CD4-positive, CD25-positive, alpha-beta regulatory T cell (primary cell): ENCODE results near the gene KCND3. TPM values are rescaled to one million over a fixed set of nuclear protein-coding genes. Genes with fewer than 3 reads are reported as not detected.

Source experiments
- ATAC-seq, 2 donors: fragments of 150-1000 bp; cut with Tn5 transposase; one replicate each; pipeline ENCODE4 v1.10.0; 2021; ENCODE audit warnings: low read depth in 2 of 2, moderate number of reproducible peaks in 2 of 2, moderate library complexity in 1 of 2
- DNase-seq, 3 donors: peaks; one replicate each; pipeline versions ENCODE4 v3.0.0 to v3.0.0-alpha.2; 2012 to 2022; ENCODE audit warnings: mixed read lengths in 1 of 3
- H3K27ac ChIP-seq: one replicate; pipeline ENCODE4 v1.7.0; 2013; ENCODE audit warnings: mild to moderate bottlenecking, low read length; ENCODE audit not compliant: insufficient read depth, poor library complexity, severe bottlenecking
- H3K27me3 ChIP-seq: one replicate; pipeline ENCODE4 v1.7.0; 2013; ENCODE audit warnings: low read length; ENCODE audit not compliant: control insufficient read depth, insufficient read depth
- H3K36me3 ChIP-seq: one replicate; pipeline ENCODE4 v1.7.0; 2013; ENCODE audit warnings: mild to moderate bottlenecking, low read length, moderate library complexity; ENCODE audit not compliant: control insufficient read depth, insufficient read depth
- H3K4me1 ChIP-seq: 2 replicates; pipeline ENCODE4 v1.7.0; 2013; ENCODE audit warnings: mild to moderate bottlenecking, low read length; ENCODE audit not compliant: insufficient read depth, control insufficient read depth, poor library complexity, severe bottlenecking
- H3K4me3 ChIP-seq: one replicate; pipeline ENCODE4 v1.7.0; 2013; ENCODE audit warnings: low read depth, mild to moderate bottlenecking, low read length, moderate library complexity
- H3K9me3 ChIP-seq, 2 experiments: 1 replicate in 1 of 2; 2 replicates in 1 of 2; pipeline ENCODE4 v1.7.0; 2013; ENCODE audit warnings: low read length in 2 of 2, mild to moderate bottlenecking in 1 of 2, moderate library complexity in 1 of 2; ENCODE audit not compliant: control insufficient read depth in 2 of 2
- H3K27ac Mint-ChIP-seq, 3 donors: one replicate each; pipeline ENCODE4 v1.8.0; 2020 to 2022; ENCODE audit warnings: mild to moderate bottlenecking in 3 of 3, mixed read lengths in 3 of 3, moderate library complexity in 2 of 3
- H3K27me3 Mint-ChIP-seq: one replicate; pipeline ENCODE4 v1.8.0; 2022; ENCODE audit warnings: mild to moderate bottlenecking, mixed read lengths
- H3K36me3 Mint-ChIP-seq: one replicate; pipeline ENCODE4 v1.8.0; 2020; ENCODE audit warnings: mixed read lengths
- H3K4me1 Mint-ChIP-seq, 4 donors: one replicate each; pipeline ENCODE4 v1.8.0; 2020 to 2022; ENCODE audit warnings: mixed read lengths in 4 of 4, mild to moderate bottlenecking in 1 of 4
- H3K4me3 Mint-ChIP-seq, 4 donors: one replicate each; pipeline ENCODE4 v1.8.0; 2020 to 2022; ENCODE audit warnings: mild to moderate bottlenecking in 4 of 4, mixed read lengths in 4 of 4, moderate library complexity in 3 of 4
- H3K9me3 Mint-ChIP-seq, 7 donors: one replicate each; pipeline ENCODE4 v1.8.0; 2020 to 2022; ENCODE audit warnings: mixed read lengths in 7 of 7, mild to moderate bottlenecking in 3 of 7, moderate library complexity in 2 of 7
- polyA plus RNA-seq, 4 donors: library from polyadenylated mRNA; unstranded; fragments of 300-500 nt; fragmentation: Illumina TruSeq; gene quantifications; one replicate each; pipeline ENCODE4 v1.2.3, GENCODE V29; 2021
- total RNA-seq: library from RNA; stranded (reverse); gene quantifications from one replicate; pipeline ENCODE4 v1.2.3, GENCODE V29; 2022

The KCND3 gene
- total and polyA plus RNA-seq, 5 donors from 2014 or later, result 0.02 to 0.10 (median 0.07) TPM; not detected in 2

DNA sequence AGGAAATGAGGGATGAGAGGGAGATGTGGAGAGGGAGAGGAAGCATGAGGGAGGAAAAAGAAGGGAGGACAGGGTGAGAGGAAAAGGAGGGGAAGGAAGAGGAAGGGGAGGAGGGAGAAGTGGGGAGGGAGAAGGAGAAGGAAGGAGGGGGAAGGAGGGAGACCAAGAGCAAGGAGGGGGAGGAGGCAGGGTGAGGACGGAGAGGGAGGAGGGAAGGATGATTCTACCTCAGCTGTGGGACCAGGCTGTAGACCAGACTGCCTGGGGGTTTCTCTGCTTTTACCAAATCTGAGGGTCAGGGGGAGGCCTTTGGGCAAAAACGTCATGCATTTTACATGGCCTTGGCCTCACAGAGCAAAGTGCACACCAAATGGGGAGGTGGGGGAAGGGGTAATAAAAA, 94.5 kb downstream of the KCND3 start:
- no peaks in the 10 kb centered on the region for H3K36me3 Mint-ChIP-seq
- Histone ChIP-seq H3K9me3 (no peaks in the 10 kb centered on the region), H3K36me3 (no peaks in the 10 kb centered on the region), H3K4me1 (no peaks in the 10 kb centered on the region), H3K27ac (no peak overlapping the region), H3K27me3 (peaks cover 2% of the 10 kb centered on the region), H3K4me3 (no peak overlapping the region)
- H3K27me3 Mint-ChIP-seq, result peaks cover 5% of the 10 kb centered on the region
- DNase-seq, result no peak
- H3K4me3 Mint-ChIP-seq, result no peak overlapping the region
- no peak overlapping the region for H3K27ac Mint-ChIP-seq
- peaks cover 0 to 2% (median 0%) of the 10 kb centered on the region in 7 donors for H3K9me3 Mint-ChIP-seq
- no peak for ATAC-seq
- no peaks in the 10 kb centered on the region for H3K4me1 Mint-ChIP-seq

DNA sequence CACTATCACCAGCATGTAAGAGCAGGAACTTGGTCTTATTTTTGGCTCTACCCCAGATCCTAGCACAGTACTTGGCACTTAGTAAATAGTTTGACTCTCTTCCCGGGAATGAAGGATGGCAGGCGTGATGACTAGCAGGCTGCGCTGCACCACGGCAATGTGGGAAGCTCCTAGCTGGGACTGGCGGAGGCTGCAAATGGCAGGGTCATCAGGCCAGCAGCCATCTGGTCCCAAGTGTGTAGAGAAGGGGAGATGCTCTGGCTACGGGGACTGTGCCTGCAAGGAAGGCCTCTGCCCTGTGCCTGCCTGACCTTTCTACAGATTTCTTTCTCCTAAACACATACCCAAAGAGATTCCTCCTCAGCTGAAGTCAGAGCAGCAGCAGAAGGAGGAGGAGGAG, 95.0 kb downstream of the KCND3 start:
- Mint-ChIP-seq H3K4me1 (no peaks in the 10 kb centered on the region), H3K27me3 (peaks cover under 1% of the 10 kb centered on the region), H3K4me3 (no peak overlapping the region), H3K9me3 (peaks cover 0 to 2% (median 0%) of the 10 kb centered on the region in 7 donors), H3K36me3 (no peaks in the 10 kb centered on the region), H3K27ac (no peak overlapping the region)
- no peak for DNase-seq
- no peaks in the 10 kb centered on the region for H3K4me1 ChIP-seq
- ATAC-seq, result no peak
- no peak overlapping the region for H3K4me3 ChIP-seq
- no peak overlapping the region for H3K27ac ChIP-seq
- no peaks in the 10 kb centered on the region for H3K9me3 ChIP-seq
- H3K27me3 ChIP-seq, result peaks cover 2% of the 10 kb centered on the region
- no peaks in the 10 kb centered on the region for H3K36me3 ChIP-seq

DNA sequence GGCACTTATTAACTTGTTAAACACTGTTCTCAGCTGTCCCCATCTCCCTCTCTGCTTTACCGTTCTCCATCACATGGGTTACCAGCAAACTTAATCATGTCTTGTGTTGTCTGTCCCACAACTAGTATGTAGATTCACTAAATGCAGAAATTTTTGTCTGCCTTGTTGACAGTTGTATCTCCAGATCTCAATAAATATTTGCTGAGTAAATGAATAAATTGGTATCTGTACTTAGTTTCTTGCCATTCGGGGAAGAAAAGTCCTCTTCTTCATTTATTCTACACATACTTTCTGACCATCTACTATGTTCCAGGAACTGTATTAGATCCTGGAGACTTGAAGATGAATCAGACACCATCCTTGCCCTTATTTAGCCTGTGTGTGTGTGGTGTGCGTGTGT, 97.9 kb downstream of the KCND3 start:
- Histone ChIP-seq H3K4me3 (no peak overlapping the region), H3K9me3 (no peaks in the 10 kb centered on the region), H3K4me1 (no peaks in the 10 kb centered on the region), H3K27me3 (no peaks in the 10 kb centered on the region), H3K27ac (no peak overlapping the region), H3K36me3 (no peaks in the 10 kb centered on the region)
- Mint-ChIP-seq H3K9me3 (no peaks in the 10 kb centered on the region), H3K36me3 (no peaks in the 10 kb centered on the region), H3K27ac (no peak overlapping the region), H3K4me3 (no peak overlapping the region), H3K27me3 (peaks cover 10% of the 10 kb centered on the region), H3K4me1 (no peaks in the 10 kb centered on the region)
- DNase-seq (no peak), ATAC-seq (no peak)

DNA sequence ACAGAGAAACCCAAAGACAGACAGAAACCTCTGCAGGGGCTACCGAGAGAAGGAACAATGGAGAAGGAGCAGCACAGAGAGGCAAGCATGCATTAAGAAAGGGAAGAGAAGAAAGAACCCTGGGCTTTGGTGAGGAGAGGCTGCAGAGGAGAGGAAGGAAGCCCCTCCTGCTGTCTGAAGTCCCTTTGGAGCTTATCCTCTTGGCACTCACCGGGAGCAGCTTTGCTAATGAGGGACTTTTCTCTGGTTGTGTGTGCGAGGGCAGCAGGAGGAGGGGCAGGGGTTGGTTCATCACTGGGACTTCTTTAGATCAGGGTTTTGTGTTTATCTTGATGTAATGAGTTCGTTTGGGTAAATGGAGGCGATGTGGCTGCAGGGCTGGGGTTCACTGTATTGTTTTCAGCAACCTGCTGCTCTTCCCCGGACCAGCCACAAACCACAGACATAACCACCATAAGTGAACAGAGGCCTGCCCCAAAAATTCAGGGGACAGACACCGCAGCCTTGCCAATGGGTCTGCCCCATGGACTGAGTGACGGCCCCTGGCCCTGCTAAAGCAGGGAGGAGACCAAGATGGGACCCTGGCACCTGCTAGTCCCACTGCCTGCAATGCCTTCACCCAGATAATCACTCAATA, 100.6 kb downstream of the KCND3 start:
- Mint-ChIP-seq H3K4me3 (no peak overlapping the region), H3K27ac (no peak overlapping the region), H3K36me3 (no peaks in the 10 kb centered on the region), H3K9me3 (no peaks in the 10 kb centered on the region), H3K4me1 (no peaks in the 10 kb centered on the region), H3K27me3 (peaks cover 27% of the 10 kb centered on the region)
- Histone ChIP-seq H3K27ac (no peak overlapping the region), H3K4me1 (no peaks in the 10 kb centered on the region), H3K9me3 (no peaks in the 10 kb centered on the region), H3K4me3 (no peak overlapping the region), H3K36me3 (no peaks in the 10 kb centered on the region), H3K27me3 (no peaks in the 10 kb centered on the region)
- no peak for ATAC-seq
- no peak for DNase-seq

DNA sequence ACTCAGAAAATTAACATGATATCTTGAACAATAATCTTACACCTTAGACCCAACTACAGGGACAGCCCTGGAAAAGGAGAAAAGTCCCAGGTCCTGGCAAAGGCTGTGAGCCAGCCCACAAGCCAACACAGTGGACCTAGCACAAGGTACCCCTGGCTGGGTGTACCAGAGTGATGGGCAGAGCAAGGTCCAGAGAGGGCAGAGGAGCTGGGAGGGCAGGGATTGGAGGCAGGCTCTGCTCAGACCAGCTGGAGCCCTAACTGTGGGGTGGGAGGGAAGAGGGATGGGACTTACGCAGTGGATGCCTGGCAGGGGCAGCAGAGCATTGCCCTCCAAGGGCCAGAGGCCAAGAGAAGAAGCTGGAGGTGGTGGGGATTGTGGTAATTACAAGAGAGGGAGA, 101.6 kb downstream of the KCND3 start:
- H3K4me3 ChIP-seq, result no peak overlapping the region
- peaks cover 0 to 1% (median 0%) of the 10 kb centered on the region in 7 donors for H3K9me3 Mint-ChIP-seq
- no peaks in the 10 kb centered on the region for H3K4me1 ChIP-seq
- no peak overlapping the region for H3K4me3 Mint-ChIP-seq
- H3K9me3 ChIP-seq, result no peaks in the 10 kb centered on the region
- H3K27ac ChIP-seq, result no peak overlapping the region
- H3K4me1 Mint-ChIP-seq, result no peaks in the 10 kb centered on the region
- H3K27ac Mint-ChIP-seq, result no peak overlapping the region
- no peaks in the 10 kb centered on the region for H3K27me3 ChIP-seq
- no peaks in the 10 kb centered on the region for H3K36me3 Mint-ChIP-seq
- H3K36me3 ChIP-seq, result no peaks in the 10 kb centered on the region
- ATAC-seq (no peak), DNase-seq (no peak)
- H3K27me3 Mint-ChIP-seq, result peaks cover 27% of the 10 kb centered on the region

DNA sequence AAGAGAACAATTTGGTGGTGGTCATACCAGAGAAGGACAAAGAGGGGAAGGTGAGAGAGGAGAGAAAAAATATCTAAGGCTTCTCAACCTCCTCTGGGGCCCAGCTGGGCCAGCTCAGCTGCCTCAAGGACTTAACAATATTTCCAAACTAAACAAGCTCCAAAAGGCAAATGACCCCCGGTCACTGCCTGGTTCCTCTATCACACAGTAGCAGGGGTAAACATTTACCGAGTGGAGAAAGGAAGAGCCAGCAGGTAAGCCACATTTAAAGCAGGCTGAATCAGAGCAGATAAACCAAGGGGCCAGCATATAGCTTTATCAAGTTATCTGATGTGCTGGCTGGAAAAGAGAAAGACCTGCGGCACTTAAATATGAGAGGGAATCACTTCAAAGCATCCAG, 102.1 kb downstream of the KCND3 start:
- Mint-ChIP-seq H3K9me3 (peaks cover 0 to 2% (median 0%) of the 10 kb centered on the region in 7 donors), H3K27ac (no peak overlapping the region), H3K36me3 (no peaks in the 10 kb centered on the region), H3K4me1 (no peaks in the 10 kb centered on the region), H3K4me3 (no peak overlapping the region), H3K27me3 (peaks cover 30% of the 10 kb centered on the region)
- DNase-seq (no peak), ATAC-seq (no peak)
- Histone ChIP-seq H3K27me3 (no peaks in the 10 kb centered on the region), H3K4me1 (no peaks in the 10 kb centered on the region), H3K36me3 (no peaks in the 10 kb centered on the region), H3K4me3 (no peak overlapping the region), H3K27ac (no peak overlapping the region), H3K9me3 (no peaks in the 10 kb centered on the region)

DNA sequence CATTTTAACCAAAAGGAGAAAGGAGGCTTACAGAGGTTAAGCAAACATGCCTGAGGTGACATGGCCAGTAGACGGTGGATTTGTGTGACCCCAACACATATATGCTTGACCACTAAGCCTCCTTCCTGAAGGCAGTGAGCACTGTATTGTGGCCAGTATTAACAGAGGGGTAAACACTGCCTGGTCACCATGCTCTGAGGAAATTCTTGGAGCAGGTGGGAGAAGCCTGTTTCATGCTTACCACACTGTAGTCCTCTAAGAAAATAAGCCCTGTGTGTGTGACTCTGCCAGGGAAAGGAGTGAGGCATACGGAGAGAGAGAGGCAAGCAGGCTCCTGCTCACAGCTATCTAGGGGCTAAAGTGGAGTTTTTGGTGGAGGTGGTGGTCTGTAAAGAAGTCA, 102.7 kb downstream of the KCND3 start:
- no peak overlapping the region for H3K27ac Mint-ChIP-seq
- no peak for ATAC-seq
- no peak overlapping the region for H3K4me3 ChIP-seq
- no peaks in the 10 kb centered on the region for H3K27me3 ChIP-seq
- H3K4me1 Mint-ChIP-seq, result no peaks in the 10 kb centered on the region
- no peak overlapping the region for H3K27ac ChIP-seq
- DNase-seq, result no peak
- no peaks in the 10 kb centered on the region for H3K36me3 ChIP-seq
- peaks cover 32% of the 10 kb centered on the region for H3K27me3 Mint-ChIP-seq
- no peaks in the 10 kb centered on the region for H3K9me3 ChIP-seq
- peaks cover 0 to 2% (median 0%) of the 10 kb centered on the region in 7 donors for H3K9me3 Mint-ChIP-seq
- no peaks in the 10 kb centered on the region for H3K36me3 Mint-ChIP-seq
- no peak overlapping the region for H3K4me3 Mint-ChIP-seq
- no peaks in the 10 kb centered on the region for H3K4me1 ChIP-seq

DNA sequence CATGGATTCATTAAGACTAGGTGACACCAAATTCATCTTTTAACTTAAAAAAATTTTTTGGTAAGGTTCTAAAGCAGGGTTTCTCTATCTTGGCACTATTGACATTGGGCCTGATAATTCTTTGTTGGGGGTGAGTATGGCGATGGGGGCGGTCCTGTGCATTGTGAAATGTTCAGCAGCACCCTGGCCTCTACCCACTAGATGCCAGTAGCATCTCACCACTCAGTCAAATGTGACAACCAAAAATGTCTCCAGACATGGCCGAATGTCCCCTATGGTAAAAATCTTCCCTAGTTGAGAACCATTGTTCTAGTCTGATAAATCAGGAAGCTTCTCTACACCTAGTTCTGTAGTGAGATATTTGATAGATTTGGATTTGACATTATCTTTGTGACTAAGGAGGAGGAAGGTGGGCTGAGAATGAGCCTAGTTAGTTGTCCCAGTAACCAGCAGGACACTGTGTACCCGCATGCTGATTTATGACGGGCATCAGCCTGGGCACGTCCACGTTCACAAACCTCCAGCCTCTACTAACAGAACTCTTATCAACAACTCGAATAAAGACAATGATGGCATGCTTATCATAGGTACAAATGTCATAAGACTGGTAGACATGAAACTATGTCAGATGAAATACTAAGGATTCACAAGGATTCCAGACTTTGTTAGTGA, 104.6 kb downstream of the KCND3 start:
- no peaks in the 10 kb centered on the region for H3K4me1 ChIP-seq
- Mint-ChIP-seq H3K9me3 (peaks cover 0 to 2% (median 0%) of the 10 kb centered on the region in 7 donors), H3K27me3 (peaks cover 47% of the 10 kb centered on the region), H3K4me1 (no peaks in the 10 kb centered on the region), H3K4me3 (no peak overlapping the region), H3K36me3 (no peaks in the 10 kb centered on the region), H3K27ac (no peak overlapping the region)
- ATAC-seq (no peak), DNase-seq (no peak)
- no peaks in the 10 kb centered on the region for H3K36me3 ChIP-seq
- H3K9me3 ChIP-seq, result no peaks in the 10 kb centered on the region
- no peak overlapping the region for H3K4me3 ChIP-seq
- no peak overlapping the region for H3K27ac ChIP-seq
- H3K27me3 ChIP-seq, result no peaks in the 10 kb centered on the region
